Measurements from ENCODE around the gene TDRD5.

The TDRD5 gene

GRCh38 chr1:179719272-179719671, 127.6 kb downstream of the TDRD5 start:
- H3K27ac ChIP-seq, result no peak overlapping the region
- no peak overlapping the region for H3K4me3 ChIP-seq

GRCh38 chr1:179728271-179728670, 136.6 kb downstream of the TDRD5 start:
- H3K27ac ChIP-seq, result no peak overlapping the region

GRCh38 chr1:179729881-179730280, 138.2 kb downstream of the TDRD5 start:
- H3K4me3 ChIP-seq, result no peak overlapping the region
- H3K27ac ChIP-seq, result no peak overlapping the region

More at GRCh38 chr1:179728271-179728670, 136.6 kb downstream of the TDRD5 start:
- no peak overlapping the region for H3K4me3 ChIP-seq

GRCh38 chr1:179731643-179732042, 140.0 kb downstream of the TDRD5 start:
- no peak overlapping the region for H3K27ac ChIP-seq
- H3K4me3 ChIP-seq, result no peak overlapping the region
